ENCODE measurements around the gene CRACDL. TPM values are rescaled to one million over a fixed set of nuclear protein-coding genes. Genes with fewer than 3 reads are reported as not detected.
"Not testable (repeated sequence)": the region's sequence is repeated elsewhere in the genome, so short reads cannot be mapped to it uniquely, and the experiment has no call there.

The CRACDL gene
- total RNA-seq, 1 donor from 2014 or later: 2.3 TPM

DNA sequence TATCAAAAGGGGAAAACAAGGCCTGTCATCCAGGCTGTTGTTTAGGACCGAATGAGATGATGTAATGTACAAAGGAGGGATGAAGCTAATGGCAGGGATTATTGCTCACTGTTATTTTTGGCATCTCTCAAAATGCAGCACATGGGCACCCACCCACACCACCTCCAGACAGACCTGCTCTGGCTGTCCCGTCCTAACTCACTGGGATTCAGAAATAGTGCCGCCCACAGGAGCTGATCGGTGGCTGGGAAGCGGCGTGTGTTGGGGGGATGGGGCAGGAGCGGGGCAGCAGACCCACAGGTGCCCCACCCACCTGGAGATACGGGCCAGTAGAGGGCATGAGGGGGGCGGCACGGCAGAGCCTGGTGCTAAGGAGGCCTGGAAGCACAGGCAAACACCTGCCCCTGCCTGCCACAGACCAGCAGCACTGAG lies 52.2 kb downstream of the CRACDL start:
- peak; percentile 62 for DNase-seq

GRCh38 chr2:98882971-98883779 lies 52.9 kb downstream of the CRACDL start:
- no peak for DNase-seq

DNA sequence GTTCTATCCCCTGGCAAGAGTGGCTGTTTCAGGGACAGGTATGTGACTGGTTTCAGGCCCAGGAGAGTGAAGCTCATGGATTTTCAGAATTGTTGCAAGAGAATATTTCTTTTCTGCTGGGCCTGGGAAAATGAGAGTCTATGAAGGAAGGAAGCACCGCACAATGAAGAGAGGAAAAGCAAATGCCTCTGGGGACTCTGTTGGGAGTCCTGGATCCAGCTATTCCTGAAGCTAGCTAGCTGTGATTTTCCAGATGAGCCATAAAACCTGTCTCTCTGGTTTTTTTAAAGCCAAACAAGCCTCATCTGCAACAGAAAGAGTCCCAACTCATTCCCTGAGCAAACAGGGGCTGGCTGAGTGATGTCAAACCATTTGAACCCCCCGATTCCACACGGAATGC lies 53.7 kb downstream of the CRACDL start:
- DNase-seq: no peak

- DNase-seq: no peak
Measured at GRCh38 chr2:98881153-98881650, 54.8 kb downstream of the CRACDL start.

DNA sequence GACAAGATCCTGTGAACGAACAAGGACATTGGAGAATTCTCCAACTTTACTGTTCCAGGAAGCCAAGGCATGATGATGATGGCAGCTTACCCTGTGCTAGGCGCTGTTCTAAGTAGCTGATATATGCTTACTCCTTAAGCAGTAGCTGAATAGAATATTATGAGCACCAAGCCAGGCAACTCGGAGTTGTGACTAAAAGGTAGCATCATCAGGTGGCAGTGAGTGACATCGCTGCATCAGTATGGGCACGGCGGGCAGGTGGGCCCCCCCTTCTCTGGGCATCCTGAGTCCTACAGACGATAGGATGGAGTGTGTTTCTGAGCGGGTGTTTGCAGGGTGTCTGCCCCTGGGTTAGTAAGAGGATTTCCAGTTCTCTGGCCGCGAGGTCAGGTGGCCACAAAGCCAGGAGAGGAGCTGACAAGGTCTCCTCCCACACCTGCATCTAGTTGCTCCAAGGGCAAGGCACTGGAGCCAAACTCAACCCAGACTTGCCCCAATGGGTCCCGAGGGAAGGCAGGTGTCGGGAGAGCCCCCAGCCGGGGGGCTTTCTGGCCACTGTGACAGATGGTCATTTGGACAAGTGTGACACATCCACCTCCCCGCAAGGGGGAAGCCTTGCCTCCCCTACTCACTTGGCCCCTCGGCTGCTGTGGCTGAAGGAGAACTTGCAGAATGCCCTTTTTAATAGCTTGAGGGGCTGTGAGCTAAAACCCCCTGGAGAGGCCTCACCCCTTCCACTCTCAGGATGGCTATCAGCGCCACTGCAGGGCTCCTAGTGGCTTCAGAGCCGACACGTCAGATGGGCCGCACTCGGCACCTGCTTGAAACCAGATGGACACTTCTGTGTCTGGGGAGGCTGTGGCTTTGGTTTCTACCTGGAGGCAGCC lies 55.5 kb downstream of the CRACDL start:
- no peak for DNase-seq

DNA sequence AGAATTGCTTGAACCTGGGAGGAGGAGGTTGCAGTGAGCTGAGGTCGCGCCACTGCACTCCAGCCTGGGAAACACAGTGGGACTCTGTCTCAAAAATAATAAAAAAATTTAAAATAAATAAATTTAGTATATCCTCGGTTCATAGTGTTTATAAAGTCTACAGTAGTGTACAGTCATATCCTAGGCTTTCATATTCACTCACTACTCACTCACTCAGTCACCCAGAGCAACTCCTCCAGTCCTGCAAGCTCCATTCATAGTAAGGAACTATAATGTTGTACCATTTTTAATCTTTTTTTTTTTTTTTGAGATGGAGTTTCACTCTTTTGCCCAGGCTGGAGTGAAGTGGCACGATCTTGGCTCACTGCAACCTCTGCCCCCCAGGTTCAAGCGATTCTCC lies 58.4 kb downstream of the CRACDL start:
- not testable (repeated sequence) for DNase-seq

GRCh38 chr2:98876741-98877140 lies 59.3 kb downstream of the CRACDL start:
- no peak for DNase-seq

GRCh38 chr2:98875746-98876145 lies 60.3 kb downstream of the CRACDL start:
- DNase-seq: no peak

DNA sequence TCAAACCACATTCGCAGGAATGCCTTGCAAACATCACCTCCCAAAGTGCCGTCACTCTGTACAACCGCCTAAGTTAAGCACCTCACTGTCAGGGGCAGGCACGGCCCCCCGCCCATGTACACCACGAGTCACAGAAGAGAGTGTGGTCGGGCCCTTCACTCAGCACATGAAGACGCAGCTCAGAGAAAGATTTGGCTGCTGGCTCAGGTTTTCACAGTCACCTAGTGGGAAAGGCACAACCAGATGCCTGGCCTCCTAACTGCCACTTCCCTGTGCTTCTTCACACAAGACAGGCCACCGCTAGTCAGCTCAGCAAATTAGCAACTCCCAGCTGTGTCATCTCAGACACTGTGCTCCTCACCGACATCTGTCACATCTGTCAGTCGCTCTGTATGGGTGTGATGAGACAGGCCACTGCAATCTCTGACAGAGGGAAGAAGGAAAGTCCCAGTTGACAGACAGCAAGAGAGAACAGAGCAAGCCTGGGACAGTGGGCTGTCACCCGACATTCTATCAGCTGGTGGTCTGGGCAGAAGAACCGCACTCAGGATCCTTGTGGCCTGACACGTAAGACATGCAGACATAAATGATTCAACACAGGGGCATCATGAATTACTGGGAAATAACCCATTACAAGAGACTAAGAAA lies 60.8 kb downstream of the CRACDL start:
- no peak for DNase-seq

- DNase-seq: no peak
Measured at GRCh38 chr2:98874186-98874689, 61.8 kb downstream of the CRACDL start.

DNA sequence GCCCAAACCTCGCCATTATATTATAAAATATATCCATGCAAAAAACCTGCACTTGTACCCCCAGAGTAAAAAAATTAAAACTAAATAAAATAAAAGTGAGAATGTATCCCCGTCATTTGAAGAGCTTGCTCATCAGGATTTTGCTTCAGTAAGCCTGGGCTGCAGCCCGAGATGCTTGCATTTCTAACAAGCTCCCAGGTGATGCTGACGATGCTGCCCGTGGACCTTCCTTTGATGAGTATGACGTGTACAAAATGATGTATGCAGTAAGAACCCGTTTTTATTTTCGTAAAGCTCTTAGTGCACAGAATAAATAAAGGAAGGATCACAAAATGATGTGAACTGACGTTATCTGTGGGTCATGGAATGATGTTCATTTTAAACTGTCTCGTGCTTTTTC lies 63.5 kb downstream of the CRACDL start:
- no peak for DNase-seq

DNA sequence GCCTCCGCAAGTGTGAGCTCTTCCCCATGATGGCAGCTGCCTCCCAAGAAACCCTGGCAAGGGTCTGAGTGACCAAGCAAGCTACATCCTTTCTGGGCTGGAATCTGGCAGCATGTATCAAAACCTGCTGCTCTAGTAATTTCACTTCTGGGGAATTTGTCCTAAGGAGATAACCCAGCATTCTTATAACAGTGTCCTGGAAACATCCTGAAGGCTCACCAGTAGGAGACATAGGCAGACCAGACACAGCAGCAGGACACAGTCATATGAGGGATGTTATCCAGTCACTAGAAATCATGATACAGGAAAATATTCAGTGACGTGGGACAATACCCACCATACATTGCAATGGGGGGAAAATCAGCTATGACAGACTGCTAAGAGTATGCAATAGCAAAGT lies 64.5 kb downstream of the CRACDL start:
- no peak for DNase-seq

GRCh38 chr2:98870516-98871158 lies 65.4 kb downstream of the CRACDL start:
- no peak for DNase-seq

DNA sequence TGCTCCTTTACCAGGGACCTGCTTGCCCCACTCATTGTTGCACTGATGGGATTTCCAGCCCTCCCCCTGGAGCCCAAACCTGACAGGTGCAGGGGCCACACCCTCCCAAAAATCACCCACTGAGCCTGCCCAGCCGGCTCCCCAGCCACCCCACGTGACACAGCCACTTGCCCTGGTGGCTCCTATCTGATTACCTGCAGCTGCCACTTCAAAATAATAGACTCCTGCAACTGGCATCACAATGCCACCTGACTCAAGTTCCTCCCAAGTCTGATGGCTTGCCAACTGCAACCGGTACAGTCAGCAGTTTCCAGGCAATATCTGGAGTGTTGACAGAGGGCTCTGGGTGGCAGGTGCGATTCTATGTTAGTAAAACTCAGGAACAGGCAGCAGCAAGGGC lies 66.2 kb downstream of the CRACDL start:
- no peak for DNase-seq

GRCh38 chr2:98869272-98869641 lies 66.8 kb downstream of the CRACDL start:
- DNase-seq: no peak

- DNase-seq: no peak
Measured at GRCh38 chr2:98868548-98869271, 67.3 kb downstream of the CRACDL start.

DNA sequence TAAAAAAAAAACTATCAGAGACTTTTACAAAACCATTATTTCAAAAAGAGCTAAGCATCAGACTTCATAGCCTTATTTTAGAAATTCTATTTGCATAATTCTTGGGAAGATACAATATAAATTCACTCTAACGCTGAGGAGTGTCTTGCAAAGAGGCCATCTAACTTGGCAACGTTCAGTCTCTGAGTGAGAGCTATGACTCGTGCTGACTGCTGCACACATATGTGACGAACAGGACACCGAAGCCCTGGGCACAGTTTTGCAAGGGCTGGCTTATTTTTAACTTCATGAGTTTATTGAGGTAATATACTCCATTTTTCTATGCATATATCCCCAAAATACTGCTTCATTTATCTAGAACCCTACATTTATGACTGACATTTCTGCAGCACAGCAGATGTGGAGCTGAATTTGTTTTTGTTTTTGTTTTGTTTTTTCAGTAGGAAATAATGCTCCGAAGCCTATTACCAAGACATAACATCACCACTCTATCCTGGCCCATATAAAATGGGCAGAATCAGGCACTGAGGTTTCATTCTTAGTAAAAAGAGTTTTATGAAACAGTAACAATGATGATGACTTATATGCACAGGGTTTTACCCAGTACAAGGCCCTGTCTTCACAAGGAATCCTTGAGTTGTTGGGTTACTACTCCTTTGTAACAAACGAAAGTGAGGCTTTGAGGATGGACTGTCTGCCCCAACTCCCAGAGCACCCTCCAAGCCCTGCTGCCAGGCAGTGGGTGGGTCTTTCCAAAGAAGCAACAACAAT lies 68.3 kb downstream of the CRACDL start:
- DNase-seq: no peak

- no peak for DNase-seq
Measured at GRCh38 chr2:98866033-98866432, 70.0 kb downstream of the CRACDL start.

GRCh38 chr2:98861601-98862000 lies 74.4 kb downstream of the CRACDL start:
- no peak for DNase-seq

DNA sequence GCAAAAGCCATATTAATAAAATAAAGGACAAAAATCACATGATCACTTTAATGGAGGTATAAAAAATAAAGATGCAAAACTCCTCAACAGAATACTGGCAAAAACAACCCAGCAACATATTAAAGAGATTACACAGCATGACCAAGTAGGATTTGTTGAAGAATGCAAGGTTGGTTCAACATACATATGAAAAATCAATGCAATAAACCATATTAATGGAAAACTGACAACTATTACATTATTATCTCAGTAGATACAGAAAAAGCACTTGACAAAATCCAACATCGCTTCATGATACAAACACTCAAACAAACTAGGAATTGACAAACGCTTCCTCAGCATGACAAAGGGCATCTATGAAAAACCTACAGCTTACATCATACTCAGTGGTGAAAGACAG lies 76.7 kb downstream of the CRACDL start:
- no peak for DNase-seq

- DNase-seq: no peak
Measured at GRCh38 chr2:98857001-98857400, 79.0 kb downstream of the CRACDL start.
